Measurements from ENCODE around the gene CAPN3.

Gene CAPN3

DNA sequence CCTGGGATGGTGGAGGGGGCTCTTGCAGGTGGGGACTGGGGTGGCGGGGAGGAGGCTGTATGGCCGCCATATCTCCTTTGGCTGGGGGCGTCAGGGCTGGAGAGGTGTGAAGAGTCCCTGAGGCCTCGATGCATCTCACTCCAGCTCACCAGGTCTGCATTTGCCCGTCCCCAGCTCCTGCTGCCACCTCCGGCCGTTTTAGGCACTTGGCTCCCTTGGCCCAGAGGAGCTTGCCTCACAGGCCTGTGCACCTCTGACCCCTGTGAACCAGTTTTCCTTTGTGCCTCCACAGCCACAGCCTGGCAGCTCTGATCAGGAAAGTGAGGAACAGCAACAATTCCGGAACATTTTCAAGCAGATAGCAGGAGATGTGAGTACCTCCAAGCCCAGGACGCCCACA lies 49.7 kb downstream of the CAPN3 start:
- H3K9me3 ChIP-seq (ENCODE audit: control extremely low read depth in 1 of 5, control insufficient read depth in 4 of 5, insufficient read depth in 2 of 5, low read depth in 1 of 5, low read length in 4 of 5): no peaks in the 10 kb centered on the region
- H3K4me3 ChIP-seq (ENCODE audit: control insufficient read depth in 1 of 7, extremely low read depth in 1 of 7, insufficient read depth in 4 of 7, low read depth in 2 of 7, low read length in 6 of 7): no peak overlapping the region
- no peak overlapping the region for H3K27ac ChIP-seq (ENCODE audit: insufficient read depth in 1 of 2, low read depth in 1 of 2, low read length in 2 of 2, poor library complexity in 1 of 2, severe bottlenecking in 2 of 2)
- WGBS (ENCODE audit: insufficient coverage): 100% methylated on average over 9 of the region's 9 CpGs
- no peaks in the 10 kb centered on the region for H3K4me1 ChIP-seq (ENCODE audit: control extremely low read depth in 1 of 4, control insufficient read depth in 4 of 4, insufficient read depth in 4 of 4, low read length in 3 of 4)
- ChIA-PET CTCF (interaction anchor here (0.9 kb wide), 1 partner anchor 10 kb away, joined by 3 read pairs; no protein-coding TSS in a partner anchor), POLR2A (no interaction called here)
- peaks cover 7 to 27% (median 18%) of the 10 kb centered on the region in 4 experiments for H3K36me3 ChIP-seq (ENCODE audit: control insufficient read depth in 4 of 4, insufficient read depth in 4 of 4, low read length in 3 of 4)
- no peak for DNase-seq
- no peaks in the 10 kb centered on the region for H3K27me3 ChIP-seq (replicated peaks in 2 of 5; ENCODE audit: control insufficient read depth in 4 of 5, insufficient read depth in 5 of 5, low read length in 4 of 5)

DNA sequence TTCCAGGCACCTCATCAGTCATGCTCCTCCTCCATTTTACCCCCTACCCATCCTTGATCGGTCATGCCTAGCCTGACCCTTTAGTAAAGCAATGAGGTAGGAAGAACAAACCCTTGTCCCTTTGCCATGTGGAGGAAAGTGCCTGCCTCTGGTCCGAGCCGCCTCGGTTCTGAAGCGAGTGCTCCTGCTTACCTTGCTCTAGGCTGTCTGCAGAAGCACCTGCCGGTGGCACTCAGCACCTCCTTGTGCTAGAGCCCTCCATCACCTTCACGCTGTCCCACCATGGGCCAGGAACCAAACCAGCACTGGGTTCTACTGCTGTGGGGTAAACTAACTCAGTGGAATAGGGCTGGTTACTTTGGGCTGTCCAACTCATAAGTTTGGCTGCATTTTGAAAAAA lies 52.6 kb downstream of the CAPN3 start:
- CTCF ChIA-PET: no interaction called here
- POLR2A ChIA-PET: no interaction called here
- no peaks in the 10 kb centered on the region for H3K9me3 ChIP-seq (ENCODE audit: control extremely low read depth in 1 of 5, control insufficient read depth in 4 of 5, insufficient read depth in 2 of 5, low read depth in 1 of 5, low read length in 4 of 5)
- peaks cover 14 to 47% (median 35%) of the 10 kb centered on the region in 4 experiments for H3K36me3 ChIP-seq (ENCODE audit: control insufficient read depth in 4 of 4, insufficient read depth in 4 of 4, low read length in 3 of 4)
- no peak overlapping the region for H3K27ac ChIP-seq (ENCODE audit: insufficient read depth in 1 of 2, low read depth in 1 of 2, low read length in 2 of 2, poor library complexity in 1 of 2, severe bottlenecking in 2 of 2)
- H3K4me1 ChIP-seq (ENCODE audit: control extremely low read depth in 1 of 4, control insufficient read depth in 4 of 4, insufficient read depth in 4 of 4, low read length in 3 of 4): no peaks in the 10 kb centered on the region
- H3K27me3 ChIP-seq (replicated peaks in 2 of 5; ENCODE audit: control insufficient read depth in 4 of 5, insufficient read depth in 5 of 5, low read length in 4 of 5): no peaks in the 10 kb centered on the region
- no peak overlapping the region for H3K4me3 ChIP-seq (ENCODE audit: control insufficient read depth in 1 of 7, extremely low read depth in 1 of 7, insufficient read depth in 4 of 7, low read depth in 2 of 7, low read length in 6 of 7)
- no peak for DNase-seq
- 98% methylated on average over 6 of the region's 7 CpGs for WGBS (ENCODE audit: insufficient coverage)

DNA sequence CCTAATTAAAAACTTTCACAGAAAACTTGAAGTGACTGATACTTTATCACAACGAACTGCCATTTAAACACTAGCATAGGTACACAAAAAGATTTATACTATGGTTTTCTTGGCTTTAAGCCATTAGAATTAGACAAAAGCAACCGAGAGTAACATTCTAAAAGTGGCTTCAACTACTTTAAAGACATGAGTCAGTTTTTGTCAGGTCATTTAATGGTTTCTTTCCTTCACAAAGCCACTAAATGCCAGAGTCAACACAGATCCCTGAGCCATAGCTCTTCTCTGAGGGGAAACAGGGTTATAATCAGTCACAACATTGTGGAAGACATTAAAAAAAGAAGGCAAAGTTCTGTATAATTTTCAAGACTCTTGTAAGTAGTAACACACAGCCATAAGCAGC lies 54.6 kb downstream of the CAPN3 start:
- no CpG with 5 or more reads among the region's 2 CpGs for WGBS (ENCODE audit: insufficient coverage)
- DNase-seq: no peak
- Histone ChIP-seq H3K4me3 (ENCODE audit: control insufficient read depth in 1 of 7, extremely low read depth in 1 of 7, insufficient read depth in 4 of 7, low read depth in 2 of 7, low read length in 6 of 7) (no peak overlapping the region), H3K4me1 (ENCODE audit: control extremely low read depth in 1 of 4, control insufficient read depth in 4 of 4, insufficient read depth in 4 of 4, low read length in 3 of 4) (no peaks in the 10 kb centered on the region), H3K36me3 (ENCODE audit: control insufficient read depth in 4 of 4, insufficient read depth in 4 of 4, low read length in 3 of 4) (peaks cover 21 to 58% (median 43%) of the 10 kb centered on the region in 4 experiments), H3K27ac (ENCODE audit: insufficient read depth in 1 of 2, low read depth in 1 of 2, low read length in 2 of 2, poor library complexity in 1 of 2, severe bottlenecking in 2 of 2) (no peak overlapping the region), H3K9me3 (ENCODE audit: control extremely low read depth in 1 of 5, control insufficient read depth in 4 of 5, insufficient read depth in 2 of 5, low read depth in 1 of 5, low read length in 4 of 5) (no peaks in the 10 kb centered on the region), H3K27me3 (replicated peaks in 2 of 5; ENCODE audit: control insufficient read depth in 4 of 5, insufficient read depth in 5 of 5, low read length in 4 of 5) (no peaks in the 10 kb centered on the region)
- ChIA-PET CTCF (no interaction called here), POLR2A (no interaction called here)

DNA sequence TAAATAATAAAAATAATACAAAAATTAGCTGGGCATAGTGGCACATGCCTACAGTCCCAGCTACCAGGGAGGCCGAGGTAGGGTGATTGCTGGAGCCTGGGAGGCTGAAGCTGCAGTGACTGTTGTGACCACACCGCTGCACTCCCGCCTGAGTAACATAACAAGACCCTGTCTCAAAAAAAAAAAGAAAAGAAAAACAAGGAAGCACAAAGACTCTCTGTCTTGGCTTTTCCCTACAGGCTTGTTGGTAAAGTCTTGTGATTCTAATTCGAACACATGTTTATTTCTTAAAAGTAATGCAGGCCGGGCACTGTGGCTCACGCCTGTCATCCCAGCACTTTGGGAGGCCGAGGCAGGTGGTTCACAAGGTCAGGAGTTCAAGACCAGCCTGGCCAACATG lies 60.1 kb downstream of the CAPN3 start:
- 93% methylated on average over 3 of the region's 7 CpGs for WGBS (ENCODE audit: insufficient coverage)
- CTCF ChIA-PET: interaction anchor here (1.2 kb wide), 1 partner anchor 11 kb away, joined by 3 read pairs; no protein-coding TSS in a partner anchor
- POLR2A ChIA-PET: no interaction called here

DNA sequence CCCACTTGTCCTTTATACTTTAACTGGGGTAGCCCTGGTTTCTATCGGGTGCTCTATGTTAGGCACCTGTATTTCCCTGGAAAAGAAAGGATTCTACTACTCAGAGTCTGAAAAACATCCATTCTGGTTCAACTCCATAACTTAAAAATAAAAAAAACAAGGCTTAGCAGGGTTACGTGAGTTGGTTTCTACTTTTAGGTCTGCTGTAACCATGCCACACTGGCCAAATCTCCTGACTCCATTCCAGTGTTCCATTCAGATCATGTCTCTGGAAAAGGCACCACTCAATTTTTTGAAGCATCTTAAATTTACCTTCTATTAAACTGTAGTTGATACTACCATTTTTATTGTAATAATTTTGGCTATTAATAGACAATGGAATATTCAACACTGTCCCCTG lies 62.1 kb downstream of the CAPN3 start:
- no peaks in the 10 kb centered on the region for H3K4me1 ChIP-seq (ENCODE audit: control extremely low read depth in 1 of 4, control insufficient read depth in 4 of 4, insufficient read depth in 4 of 4, low read length in 3 of 4)
- 96% methylated on average over 2 of the region's 2 CpGs for WGBS (ENCODE audit: insufficient coverage)
- DNase-seq: no peak
- no peaks in the 10 kb centered on the region for H3K9me3 ChIP-seq (ENCODE audit: control extremely low read depth in 1 of 5, control insufficient read depth in 4 of 5, insufficient read depth in 2 of 5, low read depth in 1 of 5, low read length in 4 of 5)
- peaks cover 33 to 79% (median 55%) of the 10 kb centered on the region in 4 experiments for H3K36me3 ChIP-seq (ENCODE audit: control insufficient read depth in 4 of 4, insufficient read depth in 4 of 4, low read length in 3 of 4)
- H3K27ac ChIP-seq (ENCODE audit: insufficient read depth in 1 of 2, low read depth in 1 of 2, low read length in 2 of 2, poor library complexity in 1 of 2, severe bottlenecking in 2 of 2): no peak overlapping the region
- CTCF ChIA-PET: no interaction called here
- POLR2A ChIA-PET: no interaction called here
- no peaks in the 10 kb centered on the region for H3K27me3 ChIP-seq (replicated peaks in 2 of 5; ENCODE audit: control insufficient read depth in 4 of 5, insufficient read depth in 5 of 5, low read length in 4 of 5)
- no peak overlapping the region for H3K4me3 ChIP-seq (ENCODE audit: control insufficient read depth in 1 of 7, extremely low read depth in 1 of 7, insufficient read depth in 4 of 7, low read depth in 2 of 7, low read length in 6 of 7)

More for the DNA sequence above, 60.1 kb downstream of the CAPN3 start:
- no peaks in the 10 kb centered on the region for H3K4me1 ChIP-seq (ENCODE audit: control extremely low read depth in 1 of 4, control insufficient read depth in 4 of 4, insufficient read depth in 4 of 4, low read length in 3 of 4)
- no peak overlapping the region for H3K4me3 ChIP-seq (ENCODE audit: control insufficient read depth in 1 of 7, extremely low read depth in 1 of 7, insufficient read depth in 4 of 7, low read depth in 2 of 7, low read length in 6 of 7)
- H3K36me3 ChIP-seq (ENCODE audit: control insufficient read depth in 4 of 4, insufficient read depth in 4 of 4, low read length in 3 of 4): peaks cover 36 to 73% (median 53%) of the 10 kb centered on the region in 4 experiments
- DNase-seq: no peak
- no peak overlapping the region for H3K27ac ChIP-seq (ENCODE audit: insufficient read depth in 1 of 2, low read depth in 1 of 2, low read length in 2 of 2, poor library complexity in 1 of 2, severe bottlenecking in 2 of 2)
- no peaks in the 10 kb centered on the region for H3K27me3 ChIP-seq (replicated peaks in 2 of 5; ENCODE audit: control insufficient read depth in 4 of 5, insufficient read depth in 5 of 5, low read length in 4 of 5)
- H3K9me3 ChIP-seq (ENCODE audit: control extremely low read depth in 1 of 5, control insufficient read depth in 4 of 5, insufficient read depth in 2 of 5, low read depth in 1 of 5, low read length in 4 of 5): no peaks in the 10 kb centered on the region

DNA sequence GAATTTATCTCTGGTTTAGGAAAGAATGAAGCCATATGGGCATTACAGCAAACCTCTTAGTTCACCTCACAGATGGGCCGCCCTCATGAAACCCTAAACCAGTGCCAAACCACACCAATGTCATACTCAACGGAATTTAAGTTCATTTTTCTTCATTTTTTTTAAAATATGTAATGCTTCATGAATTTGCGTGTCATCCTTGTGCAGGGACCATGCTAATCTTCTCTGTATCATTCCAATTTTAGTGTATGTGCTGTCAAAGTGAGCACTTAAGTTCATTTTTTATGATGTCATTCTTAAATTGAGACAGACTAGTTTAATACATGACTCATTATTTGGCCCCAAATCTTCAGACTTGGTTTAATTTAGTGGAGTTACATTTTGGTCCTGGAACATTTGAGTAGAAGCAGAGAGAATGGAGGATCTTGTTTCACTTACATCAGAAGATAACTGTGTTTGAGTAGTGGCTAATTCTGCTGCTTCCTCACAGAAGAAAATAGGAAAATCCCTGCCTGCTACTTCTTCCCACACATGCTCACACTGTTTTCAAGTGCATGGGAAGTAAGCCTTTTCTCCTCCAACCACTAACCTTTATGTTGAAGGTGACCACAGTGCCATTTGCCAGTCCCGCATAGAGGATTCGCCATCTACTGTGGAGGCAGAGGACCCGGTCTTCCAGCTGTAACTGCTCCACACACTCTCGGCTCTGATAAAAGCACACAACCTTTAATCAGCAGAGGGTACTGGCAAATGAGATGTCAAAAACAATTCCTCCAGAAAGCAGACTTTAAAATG lies 68.3 kb downstream of the CAPN3 start:
- Histone ChIP-seq H3K27ac (ENCODE audit: insufficient read depth in 1 of 2, low read depth in 1 of 2, low read length in 2 of 2, poor library complexity in 1 of 2, severe bottlenecking in 2 of 2) (no peak overlapping the region), H3K4me1 (ENCODE audit: control extremely low read depth in 1 of 4, control insufficient read depth in 4 of 4, insufficient read depth in 4 of 4, low read length in 3 of 4) (no peaks in the 10 kb centered on the region), H3K9me3 (ENCODE audit: control extremely low read depth in 1 of 5, control insufficient read depth in 4 of 5, insufficient read depth in 2 of 5, low read depth in 1 of 5, low read length in 4 of 5) (no peaks in the 10 kb centered on the region), H3K27me3 (replicated peaks in 2 of 5; ENCODE audit: control insufficient read depth in 4 of 5, insufficient read depth in 5 of 5, low read length in 4 of 5) (no peaks in the 10 kb centered on the region), H3K4me3 (ENCODE audit: control insufficient read depth in 1 of 7, extremely low read depth in 1 of 7, insufficient read depth in 4 of 7, low read depth in 2 of 7, low read length in 6 of 7) (no peak overlapping the region), H3K36me3 (ENCODE audit: control insufficient read depth in 4 of 4, insufficient read depth in 4 of 4, low read length in 3 of 4) (peaks cover 45 to 89% (median 57%) of the 10 kb centered on the region in 4 experiments)
- POLR2A ChIA-PET: no interaction called here
- CTCF ChIA-PET: interaction anchor here (0.9 to 1.0 kb wide), 3 partner anchors 9 to 585 kb away, joined by 3 read pairs; no protein-coding TSS in a partner anchor
- no peak for DNase-seq
- 95% methylated on average over 4 of the region's 7 CpGs for WGBS (ENCODE audit: insufficient coverage)

DNA sequence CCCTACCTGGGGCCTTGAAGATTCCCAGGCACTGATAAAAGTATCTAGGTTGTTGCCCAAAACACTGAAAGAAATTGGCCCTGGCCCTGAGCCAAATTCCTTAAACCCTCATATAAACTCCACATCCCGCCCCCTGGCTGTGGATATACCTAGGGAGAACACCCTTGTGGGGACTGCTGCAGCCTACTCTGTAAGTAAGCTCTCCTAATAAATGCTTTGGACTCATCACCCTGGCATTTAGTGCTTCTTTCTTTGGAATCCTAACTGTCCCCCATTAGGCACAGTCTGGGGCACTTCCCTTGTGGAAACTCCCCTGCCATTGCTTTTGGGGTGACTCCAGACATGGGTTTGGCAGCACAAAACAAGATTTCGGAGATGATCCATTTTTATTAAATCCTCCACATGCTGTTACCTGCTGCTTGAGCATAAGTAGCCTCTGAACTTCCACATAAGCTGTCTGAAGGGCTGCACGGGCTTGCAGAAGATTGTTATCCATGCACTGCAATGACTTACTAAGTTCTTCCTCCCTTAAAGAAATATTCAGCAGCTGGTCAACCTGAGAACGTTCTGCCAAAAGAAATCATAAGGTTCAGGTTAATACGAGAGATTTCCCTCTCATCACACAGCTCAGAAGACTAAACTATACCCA lies 85.2 kb downstream of the CAPN3 start:
- ChIA-PET CTCF (interaction anchor here (1.0 kb wide), 1 partner anchor 12 kb away, joined by 3 read pairs; no protein-coding TSS in a partner anchor), POLR2A (no interaction called here)
- WGBS (ENCODE audit: insufficient coverage): 100% methylated on average over 3 of the region's 5 CpGs
- Histone ChIP-seq H3K4me3 (ENCODE audit: control insufficient read depth in 1 of 7, extremely low read depth in 1 of 7, insufficient read depth in 4 of 7, low read depth in 2 of 7, low read length in 6 of 7) (no peak overlapping the region), H3K4me1 (ENCODE audit: control extremely low read depth in 1 of 4, control insufficient read depth in 4 of 4, insufficient read depth in 4 of 4, low read length in 3 of 4) (no peaks in the 10 kb centered on the region), H3K27ac (ENCODE audit: insufficient read depth in 1 of 2, low read depth in 1 of 2, low read length in 2 of 2, poor library complexity in 1 of 2, severe bottlenecking in 2 of 2) (no peak overlapping the region), H3K27me3 (replicated peaks in 2 of 5; ENCODE audit: control insufficient read depth in 4 of 5, insufficient read depth in 5 of 5, low read length in 4 of 5) (no peaks in the 10 kb centered on the region), H3K36me3 (ENCODE audit: control insufficient read depth in 4 of 4, insufficient read depth in 4 of 4, low read length in 3 of 4) (peaks cover 28 to 65% (median 46%) of the 10 kb centered on the region in 4 experiments), H3K9me3 (ENCODE audit: control extremely low read depth in 1 of 5, control insufficient read depth in 4 of 5, insufficient read depth in 2 of 5, low read depth in 1 of 5, low read length in 4 of 5) (no peaks in the 10 kb centered on the region)
- no peak for DNase-seq

All from common myeloid progenitor, CD34-positive (primary cell).